Measurements from ENCODE around the gene TNS4.

The TNS4 gene

GRCh38 chr17:40495140-40495539 is 6.3 kb downstream of the TNS4 start:
- no peak for DNase-seq (ENCODE audit: low read depth)

- DNase-seq (ENCODE audit: low read depth), result no peak
Measured at GRCh38 chr17:40493697-40494096, 7.7 kb downstream of the TNS4 start.

GRCh38 chr17:40491486-40491885 is 9.9 kb downstream of the TNS4 start:
- DNase-seq (ENCODE audit: low read depth), result no peak

GRCh38 chr17:40490982-40491381 is 10.4 kb downstream of the TNS4 start:
- DNase-seq (ENCODE audit: low read depth), result no peak

GRCh38 chr17:40490289-40490853 is 11.1 kb downstream of the TNS4 start:
- peak; percentile 74 for DNase-seq (ENCODE audit: low read depth)

- DNase-seq (ENCODE audit: low read depth), result no peak
Measured at GRCh38 chr17:40487371-40488020, 13.9 kb downstream of the TNS4 start.

- peak; percentile 91 for DNase-seq (ENCODE audit: low read depth)
Measured at GRCh38 chr17:40486522-40487370, 14.7 kb downstream of the TNS4 start.

- DNase-seq (ENCODE audit: low read depth), result peak; percentile 99
Measured at GRCh38 chr17:40485851-40486521, 15.4 kb downstream of the TNS4 start.

- DNase-seq (ENCODE audit: low read depth), result no peak
Measured at GRCh38 chr17:40484973-40485530, 16.4 kb downstream of the TNS4 start.

- DNase-seq (ENCODE audit: low read depth), result no peak
Measured at GRCh38 chr17:40484285-40484972, 17.0 kb downstream of the TNS4 start.

GRCh38 chr17:40483679-40484078 is 17.7 kb downstream of the TNS4 start:
- no peak for DNase-seq (ENCODE audit: low read depth)

GRCh38 chr17:40482722-40483121 is 18.7 kb downstream of the TNS4 start:
- DNase-seq (ENCODE audit: low read depth), result no peak

- DNase-seq (ENCODE audit: low read depth), result no peak
Measured at GRCh38 chr17:40481106-40481505, 20.3 kb downstream of the TNS4 start.

GRCh38 chr17:40480501-40481003 is 20.9 kb downstream of the TNS4 start:
- peak; percentile 59 for DNase-seq (ENCODE audit: low read depth)

- no peak for DNase-seq (ENCODE audit: low read depth)
Measured at GRCh38 chr17:40479754-40480480, 21.5 kb downstream of the TNS4 start.

- no peak for DNase-seq (ENCODE audit: low read depth)
Measured at GRCh38 chr17:40478486-40478885, 22.9 kb downstream of the TNS4 start.

- no peak for DNase-seq (ENCODE audit: low read depth)
Measured at GRCh38 chr17:40477796-40478195, 23.6 kb downstream of the TNS4 start.

GRCh38 chr17:40475234-40475908 is 26.1 kb downstream of the TNS4 start:
- no peak for DNase-seq (ENCODE audit: low read depth)

- no peak for DNase-seq (ENCODE audit: low read depth)
Measured at GRCh38 chr17:40474419-40475002, 26.9 kb downstream of the TNS4 start.
